NCI-H510A treated with DMSO at 0.1 percent for 48 hours (cell line): ENCODE data around the gene SAMD5.
"Not testable (repeated sequence)": the region's sequence is repeated elsewhere in the genome, so short reads cannot be mapped to it uniquely, and the experiment has no call there.

ENCODE experiments used
- DNase-seq: peaks from one replicate; lab custom pipeline; 2025; lab: John Stamatoyannopoulos, UW

Gene SAMD5

DNA sequence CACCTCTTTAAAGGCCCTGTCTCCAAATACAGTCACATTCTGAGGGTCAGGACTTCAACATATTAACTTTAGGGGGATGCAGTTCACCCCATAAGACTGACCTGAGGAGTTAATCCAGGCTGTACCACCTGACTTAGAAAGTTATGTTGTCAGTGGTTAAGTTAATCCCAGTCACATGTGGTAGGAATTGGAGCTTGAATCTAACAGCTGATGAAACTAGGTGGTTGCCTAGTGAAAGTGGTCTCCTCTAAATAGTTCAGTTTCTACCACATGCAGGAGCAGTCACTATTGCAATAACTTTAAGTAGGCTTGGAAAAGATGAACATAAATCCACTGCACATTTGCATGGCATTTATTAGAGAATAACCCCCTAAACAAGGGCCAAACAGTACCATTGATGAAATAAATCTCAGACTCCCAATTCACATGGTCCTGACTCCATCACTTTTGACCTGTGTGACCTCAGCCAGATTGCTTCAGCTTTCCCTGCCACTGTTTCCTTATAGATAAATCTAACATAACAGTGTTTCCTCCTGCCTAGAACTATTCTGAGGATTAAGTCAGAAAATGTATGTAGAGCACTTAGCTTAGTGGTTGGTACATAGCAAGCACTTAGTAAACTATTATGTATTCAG, 20.1 kb downstream of the SAMD5 start:
- no peak for DNase-seq

DNA sequence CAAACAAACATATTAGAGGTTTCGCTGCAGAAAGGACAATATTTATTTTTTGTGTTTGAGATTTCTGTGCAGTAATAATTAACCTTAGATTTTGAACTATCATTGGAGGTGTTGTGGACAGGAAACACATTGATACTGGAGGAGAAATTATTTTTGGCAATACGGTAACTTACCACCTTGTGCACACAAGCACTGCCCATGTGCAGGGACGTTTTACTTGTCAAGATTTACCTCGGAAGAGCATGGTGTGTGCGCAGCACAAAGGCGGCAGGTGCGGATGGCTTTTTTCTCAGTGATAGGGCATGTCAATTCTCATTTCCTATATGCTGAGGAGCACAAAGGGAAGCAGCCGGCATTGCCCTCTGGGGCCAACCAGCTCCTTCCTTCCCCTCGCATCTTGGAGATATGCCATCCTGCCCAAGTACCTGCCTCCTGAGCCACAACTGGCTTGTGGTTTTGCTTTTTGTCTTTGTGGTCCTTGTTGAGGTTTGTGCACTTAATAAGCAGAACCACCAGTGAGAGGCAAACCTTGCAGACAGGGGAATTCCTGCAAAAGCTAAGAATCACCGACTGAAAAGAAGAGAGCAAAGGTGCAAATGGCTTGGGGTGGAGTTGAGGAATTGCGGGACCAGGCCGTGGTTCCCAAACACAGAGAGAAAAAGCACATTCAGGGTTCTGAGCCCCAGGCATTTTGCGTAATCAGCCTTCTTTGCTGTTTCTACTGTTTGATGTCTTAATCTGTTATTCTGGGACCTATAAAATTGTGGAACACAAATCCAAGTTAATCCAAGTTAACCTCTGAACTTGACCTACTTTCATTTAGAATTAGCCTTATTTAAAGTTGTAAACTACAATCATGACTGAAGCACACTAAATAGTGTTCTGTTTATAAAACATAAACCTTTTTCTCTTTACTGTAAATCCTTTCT, 21.9 kb downstream of the SAMD5 start:
- DNase-seq: no peak

DNA sequence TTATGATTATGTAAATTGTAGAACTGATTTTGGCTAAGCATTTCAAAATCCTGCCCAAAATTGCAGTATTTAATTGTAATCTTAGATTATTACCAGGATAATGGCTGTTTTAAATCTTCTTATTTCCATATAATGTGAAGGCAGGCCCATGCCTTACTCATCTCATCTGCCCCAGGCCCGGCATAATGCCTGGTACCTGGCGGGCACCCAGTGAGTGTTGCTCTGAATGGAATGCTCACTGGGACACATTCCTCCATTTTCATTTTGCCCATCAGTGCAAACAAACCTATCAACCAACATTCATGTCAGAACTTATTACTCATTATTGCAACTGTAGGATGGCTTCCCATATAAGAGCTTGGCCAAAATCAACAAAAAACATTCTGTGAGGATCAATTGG, 22.8 kb downstream of the SAMD5 start:
- no peak for DNase-seq

DNA sequence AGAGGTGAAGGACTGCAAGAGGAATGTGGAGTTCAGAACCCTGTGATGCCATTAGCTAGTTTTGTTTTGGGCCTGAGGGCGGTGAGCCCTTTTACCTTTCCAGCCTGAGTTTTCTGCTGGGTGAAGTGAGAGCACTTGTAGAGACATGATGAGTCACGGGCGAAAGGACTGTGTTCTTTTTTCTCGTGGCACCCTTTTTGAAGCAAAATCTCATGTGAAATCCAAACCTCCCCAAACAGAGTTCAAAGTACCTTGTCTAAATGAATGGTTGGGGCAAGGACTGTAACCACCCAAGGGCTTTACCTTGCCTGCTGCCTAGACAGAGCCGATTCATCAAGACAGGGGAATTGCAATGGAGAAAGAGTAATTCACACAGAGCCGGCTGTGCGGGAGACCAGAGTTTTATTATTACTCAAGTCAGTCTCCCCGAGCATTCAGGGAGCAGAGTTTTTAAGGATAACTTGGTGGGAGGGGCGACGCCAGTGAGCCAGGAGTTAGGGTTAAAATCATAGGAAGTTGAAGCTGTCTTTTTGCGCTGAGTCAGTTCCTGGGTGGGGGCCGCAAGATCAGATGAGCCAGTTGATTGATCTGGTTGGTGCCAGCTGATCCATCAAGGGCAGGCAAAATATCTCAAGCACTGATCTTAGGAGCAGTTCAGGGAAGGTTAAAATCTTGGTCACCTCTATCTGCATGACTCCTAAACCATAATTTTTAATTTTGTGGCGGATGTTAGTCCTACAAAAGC, 25.8 kb downstream of the SAMD5 start:
- no peak for DNase-seq

DNA sequence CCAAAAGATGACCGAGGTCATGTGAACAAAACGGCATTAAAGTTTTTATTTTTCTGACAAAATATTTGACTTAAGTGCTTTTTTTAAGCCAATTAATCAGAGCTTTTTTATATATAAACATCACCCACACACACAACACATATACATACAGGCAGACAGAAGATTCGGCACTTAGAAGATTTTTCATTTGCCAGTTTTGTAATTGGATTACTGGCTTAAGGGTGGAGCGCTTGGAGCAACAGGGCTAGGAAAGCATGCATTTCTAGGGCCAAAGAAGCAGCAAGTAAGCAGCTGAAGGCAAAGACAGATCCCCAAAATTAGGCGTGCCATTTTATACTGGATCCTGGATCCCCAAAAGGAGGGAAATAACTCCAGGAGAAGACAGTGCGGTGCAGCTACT, 30.3 kb downstream of the SAMD5 start:
- DNase-seq: no peak

DNA sequence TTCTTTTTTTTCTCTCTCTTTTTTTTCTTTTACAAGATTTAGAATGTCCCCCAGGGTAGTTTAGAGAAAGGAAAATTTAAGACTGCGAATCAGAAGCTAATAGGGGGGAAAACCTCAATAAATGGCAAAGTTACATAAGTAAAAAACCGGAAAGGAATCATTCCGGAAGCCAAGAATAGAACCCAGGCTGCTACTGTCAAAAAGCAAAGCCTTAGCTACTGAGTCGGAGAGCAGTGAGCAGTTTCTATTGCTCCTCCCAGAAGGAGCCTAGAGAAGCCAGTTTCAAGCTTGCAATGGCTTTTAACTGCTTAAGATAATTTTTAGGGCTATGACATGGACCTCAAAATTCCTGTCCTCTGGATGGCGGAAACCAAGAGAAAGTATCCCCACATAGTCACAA, 31.6 kb downstream of the SAMD5 start:
- no peak for DNase-seq

DNA sequence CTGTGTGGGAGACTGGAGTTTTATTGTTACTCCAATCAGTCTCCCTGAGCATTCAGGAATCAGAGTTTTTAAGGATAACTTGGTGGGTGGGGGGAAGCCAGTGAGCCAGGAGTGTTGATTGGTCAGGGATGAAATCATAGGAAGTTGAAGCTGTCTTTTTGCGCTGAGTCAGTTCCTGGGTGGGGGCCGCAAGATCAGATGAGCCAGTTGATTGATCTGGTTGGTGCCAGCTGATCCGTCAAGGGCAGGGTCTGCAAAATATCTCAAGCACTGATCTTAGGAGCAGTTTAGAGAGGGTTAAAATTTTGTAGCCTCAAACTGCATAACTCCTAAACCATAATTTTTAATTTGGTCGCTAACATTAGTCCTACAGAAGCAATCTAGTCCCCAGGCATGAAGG, 33.9 kb downstream of the SAMD5 start:
- DNase-seq: not testable (repeated sequence)

DNA sequence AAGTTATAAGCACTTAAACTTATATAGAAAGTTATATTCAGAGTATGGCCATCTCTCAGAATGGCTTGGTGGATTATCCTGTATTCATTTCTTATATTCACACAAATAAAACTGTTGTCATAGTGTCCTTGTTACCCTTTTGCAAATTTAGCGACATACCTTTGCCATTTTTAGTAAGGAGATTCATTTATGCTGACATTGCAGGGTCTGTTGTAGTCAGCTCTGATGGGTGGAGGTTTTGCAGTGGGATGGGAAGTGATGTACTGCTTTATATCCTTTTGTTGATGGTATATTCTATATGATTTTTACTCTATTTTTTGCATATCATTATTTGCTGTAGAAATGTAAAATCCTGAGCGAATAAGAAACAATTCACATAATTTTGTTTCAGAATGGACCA, 35.9 kb downstream of the SAMD5 start:
- no peak for DNase-seq

DNA sequence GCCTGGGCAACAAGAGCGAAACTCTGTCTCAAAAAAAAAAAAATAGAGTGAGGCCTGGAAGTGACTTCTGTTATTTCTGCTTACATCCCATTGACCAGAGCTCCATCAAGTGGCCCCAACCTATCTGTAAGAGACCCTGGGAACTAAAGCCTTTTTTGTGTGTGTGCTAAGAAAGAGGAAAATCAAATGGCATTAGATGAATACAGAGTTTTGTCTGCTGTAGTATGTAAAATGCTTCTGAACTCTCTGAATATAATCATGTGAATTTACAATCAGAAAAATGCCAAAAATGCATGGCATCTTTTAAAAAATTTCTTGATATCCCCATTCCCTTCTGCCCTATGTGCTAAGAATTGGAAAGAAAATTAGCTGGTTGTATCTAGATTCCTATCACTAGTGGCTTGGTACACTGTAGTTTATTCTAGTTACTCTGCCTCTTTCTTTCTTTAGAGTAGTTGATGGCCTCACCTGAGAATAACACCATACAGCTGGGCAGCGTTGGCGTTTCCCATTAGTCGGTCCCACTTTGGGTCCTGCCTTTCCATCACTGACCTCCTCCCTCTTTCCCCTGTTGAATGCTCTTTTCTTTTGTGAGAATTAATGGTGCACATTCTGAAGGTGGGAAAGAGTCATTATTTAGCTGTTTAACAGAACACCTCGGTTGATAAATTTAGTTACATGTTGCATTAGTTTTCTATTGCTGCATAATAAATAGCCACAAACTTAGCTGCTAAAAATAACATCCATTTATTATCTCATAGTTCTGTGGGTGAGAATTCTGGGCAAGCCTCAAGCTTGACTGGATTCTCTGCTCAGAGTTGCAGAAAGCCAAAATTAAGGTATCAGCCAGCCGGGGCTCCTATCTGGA, 38.2 kb downstream of the SAMD5 start:
- no peak for DNase-seq

DNA sequence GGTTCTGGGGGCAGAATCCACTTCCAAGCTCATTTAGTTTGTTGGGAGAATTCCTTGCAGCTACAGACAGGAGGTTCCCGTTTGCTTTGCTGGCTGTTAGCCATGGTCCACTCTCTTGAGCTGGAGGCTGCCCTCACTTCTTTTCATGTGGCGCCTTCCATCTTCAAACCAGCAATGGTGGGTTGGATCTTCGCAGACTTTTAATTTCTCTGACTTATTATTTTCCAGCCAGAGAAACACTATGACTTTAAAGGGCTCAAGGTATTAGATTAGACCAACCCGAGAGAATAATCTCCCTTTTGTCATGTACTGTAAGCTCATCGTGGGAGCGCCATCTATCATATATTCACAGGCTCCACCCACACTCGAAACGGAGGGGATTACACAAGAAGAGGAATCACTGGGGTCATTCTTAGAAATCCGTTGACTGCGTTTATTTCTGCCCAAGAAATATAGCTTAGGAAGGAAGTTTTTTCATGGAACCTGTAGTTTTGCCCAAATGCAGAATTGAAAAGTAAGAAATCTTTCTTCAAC, 38.9 kb downstream of the SAMD5 start:
- no peak for DNase-seq

DNA sequence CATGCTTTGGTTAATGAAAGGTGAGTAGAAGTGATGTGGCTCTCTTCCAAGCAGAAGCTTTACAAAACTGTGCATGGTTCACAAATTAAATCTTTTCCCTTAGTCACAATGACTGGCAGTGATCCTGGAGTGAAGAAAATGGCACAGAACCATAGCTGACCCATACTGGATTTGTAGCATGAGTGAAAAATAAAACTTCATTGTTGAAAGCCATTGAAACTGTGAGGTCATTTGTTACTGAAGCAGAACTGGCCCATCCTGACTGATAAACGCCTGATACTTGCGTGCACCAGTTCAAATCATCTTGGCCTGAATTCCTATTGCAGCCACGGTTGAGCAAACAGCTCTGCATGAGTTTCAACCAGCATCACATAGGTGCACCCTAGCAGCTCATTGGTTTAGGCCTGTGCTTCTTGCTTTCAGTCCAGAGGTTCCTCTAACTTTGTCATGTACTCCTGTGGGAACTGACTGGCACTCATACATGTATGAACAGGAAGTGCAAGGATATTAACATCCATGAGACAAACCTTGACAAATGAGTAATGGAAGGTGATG, 40.5 kb downstream of the SAMD5 start:
- DNase-seq: no peak

DNA sequence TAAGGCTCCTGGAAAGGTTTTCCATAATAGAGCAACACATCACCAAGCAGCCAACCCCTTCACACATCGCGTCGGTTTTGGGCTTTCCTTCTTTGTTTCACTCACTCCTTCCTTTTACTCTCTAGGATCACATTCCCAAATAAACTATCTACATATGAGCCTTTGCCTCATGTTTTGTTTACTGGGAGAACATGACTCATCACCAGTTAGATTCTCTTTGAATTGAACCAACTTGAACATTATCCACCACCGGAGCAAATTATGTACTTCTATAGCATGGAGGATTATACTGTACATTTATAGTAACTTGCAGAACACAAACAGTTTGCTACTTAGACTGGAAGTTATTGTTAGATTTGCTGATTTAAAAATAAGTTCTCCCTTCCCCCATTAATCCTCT, 41.0 kb downstream of the SAMD5 start:
- no peak for DNase-seq

DNA sequence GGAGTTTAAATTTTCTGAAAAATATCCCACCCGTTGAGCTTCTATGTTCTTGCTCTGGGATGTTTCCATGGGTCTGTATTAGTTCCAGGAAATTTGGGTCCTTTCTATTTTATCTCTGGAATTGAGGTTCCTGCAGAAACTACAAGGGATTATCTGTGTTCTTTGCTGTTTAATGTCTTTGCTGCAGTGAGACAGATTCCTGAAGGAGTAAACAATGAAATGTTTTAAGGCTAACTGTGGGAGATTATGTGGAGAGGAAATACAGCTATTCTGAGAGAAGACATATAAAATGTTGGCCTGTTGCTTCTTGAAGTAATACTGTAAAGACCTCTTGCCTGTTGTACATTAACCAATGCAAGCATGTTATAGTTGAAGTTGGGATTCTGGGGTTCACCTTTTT, 43.5 kb downstream of the SAMD5 start:
- no peak for DNase-seq

DNA sequence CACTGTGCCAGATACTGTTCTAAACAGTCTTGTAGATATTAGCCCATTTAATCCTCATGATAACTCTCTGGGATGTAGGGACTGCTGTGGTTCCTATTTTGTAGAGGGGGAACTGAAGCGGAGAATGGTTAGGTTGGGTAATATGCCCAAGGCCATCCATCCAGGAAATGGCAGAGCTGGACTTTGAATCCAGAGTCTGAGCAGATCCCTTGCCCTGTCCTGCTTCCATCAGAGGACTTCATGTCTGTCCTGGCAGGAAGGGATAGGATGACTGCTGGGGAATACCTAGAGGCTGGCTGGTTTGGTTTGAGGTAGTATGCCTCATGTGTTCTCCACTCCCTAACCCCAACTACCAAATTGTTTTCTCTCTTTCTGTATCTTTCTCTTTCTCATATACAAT, 44.6 kb downstream of the SAMD5 start:
- DNase-seq: no peak

DNA sequence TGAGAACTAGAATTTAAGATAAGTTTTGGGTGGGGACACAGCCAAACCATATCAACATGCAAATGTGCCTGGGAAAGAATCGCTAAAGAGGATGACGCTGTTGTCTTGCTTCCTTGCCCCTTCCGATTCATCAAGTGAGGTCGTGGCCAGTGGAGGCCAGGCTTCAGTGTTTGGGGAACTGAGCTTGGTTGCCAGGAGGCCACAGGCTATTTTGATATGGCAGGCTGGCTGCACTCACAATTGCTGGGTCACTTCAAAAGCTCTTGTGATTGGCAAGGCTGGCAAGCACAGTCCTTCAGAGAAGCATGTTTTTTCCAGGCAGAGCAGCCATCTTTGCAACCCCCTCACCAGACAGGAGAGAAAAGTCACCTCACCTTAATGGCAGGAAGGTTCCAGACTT, 45.8 kb downstream of the SAMD5 start:
- DNase-seq: no peak

DNA sequence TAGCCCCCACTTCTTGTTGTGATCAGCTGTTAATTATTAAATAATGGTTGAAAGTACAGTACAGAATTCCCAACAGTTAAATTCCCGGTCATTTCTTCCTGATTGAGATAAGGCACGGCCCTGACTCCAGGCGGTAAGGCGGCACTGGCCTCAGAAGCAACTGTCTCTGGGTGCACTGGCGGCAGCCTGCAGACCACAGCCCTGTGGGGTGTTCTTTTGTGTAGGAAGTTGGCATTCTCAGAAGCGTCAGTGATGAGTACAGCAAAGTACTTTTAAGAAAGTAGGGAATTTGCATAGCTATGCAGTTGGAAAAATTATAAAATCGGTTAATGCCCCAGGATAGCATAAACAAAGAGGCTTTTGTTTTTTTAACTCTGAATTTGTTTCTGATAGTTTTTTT, 50.5 kb downstream of the SAMD5 start:
- DNase-seq: no peak

DNA sequence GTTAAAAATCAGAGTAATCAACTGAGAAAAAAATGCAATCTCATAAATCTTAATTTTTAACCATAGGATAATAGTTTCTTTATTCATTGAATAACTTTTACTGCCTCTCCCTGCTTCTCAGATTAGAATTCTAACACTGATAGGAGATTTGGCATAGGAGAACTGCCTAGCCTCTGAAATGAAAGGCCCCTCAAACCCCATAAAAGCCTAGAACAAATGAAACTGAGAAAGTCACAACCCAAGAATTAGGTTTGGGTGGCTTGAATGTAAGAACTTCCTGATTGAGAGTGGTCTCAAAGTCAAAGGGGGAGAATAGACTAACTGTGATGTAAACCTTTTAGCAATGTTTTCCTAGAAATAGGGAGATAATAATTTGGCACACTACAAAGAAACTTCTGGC, 52.2 kb downstream of the SAMD5 start:
- DNase-seq: no peak

DNA sequence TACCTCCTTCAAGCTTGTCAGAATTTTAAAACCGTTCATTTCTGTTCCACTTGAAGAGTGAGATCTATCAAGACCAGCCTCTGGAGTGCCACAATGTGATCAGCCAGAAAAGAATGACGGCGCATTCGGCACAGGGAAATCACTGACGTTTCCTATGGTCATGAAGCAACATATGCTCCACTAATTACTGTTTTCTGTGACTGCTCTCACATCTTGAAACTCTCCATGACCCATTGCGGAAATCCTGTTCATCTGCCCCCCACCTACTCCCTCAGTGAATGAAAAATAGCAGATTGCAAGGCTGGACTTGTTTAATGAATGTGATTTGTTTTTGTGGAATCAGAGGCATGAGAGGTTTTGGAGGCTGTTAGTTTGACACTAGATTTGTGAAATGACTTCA, 53.2 kb downstream of the SAMD5 start:
- no peak for DNase-seq

DNA sequence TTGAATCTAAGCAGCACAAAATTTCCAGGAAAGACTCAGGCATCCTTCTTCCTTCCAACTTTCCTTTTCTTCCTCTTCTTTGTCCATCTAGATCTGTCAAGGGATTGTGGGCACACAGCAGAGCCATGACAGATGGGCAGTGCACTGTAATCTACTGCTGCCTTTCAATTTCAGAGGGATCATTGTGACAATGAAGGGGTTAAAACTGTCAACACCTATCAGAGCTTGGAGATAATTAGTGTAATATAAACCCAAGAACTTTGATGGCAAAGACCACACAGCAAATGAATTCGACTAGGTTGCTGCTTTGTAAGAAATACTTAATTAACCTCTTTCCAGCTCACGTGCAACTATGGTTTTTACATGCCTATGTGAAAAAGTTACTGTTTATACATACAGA, 55.0 kb downstream of the SAMD5 start:
- no peak for DNase-seq

DNA sequence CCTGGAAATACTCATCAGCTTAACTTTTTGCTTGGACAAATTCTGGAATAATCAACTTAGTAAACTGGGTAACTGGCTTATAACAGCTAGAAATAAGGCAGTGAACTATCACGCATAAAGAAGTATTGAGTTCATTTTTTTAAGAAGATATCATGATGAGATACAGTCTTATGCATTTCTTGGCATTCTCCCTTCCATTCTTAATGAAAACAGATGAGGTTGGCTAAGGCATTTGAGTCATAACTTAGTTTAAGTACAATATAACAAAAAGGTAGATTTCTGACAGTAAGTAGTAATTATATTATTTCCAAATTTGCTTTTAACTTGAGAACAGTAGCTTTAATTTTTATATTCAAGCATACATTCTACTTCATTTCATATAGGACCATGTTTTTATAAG, 56.1 kb downstream of the SAMD5 start:
- DNase-seq: no peak

DNA sequence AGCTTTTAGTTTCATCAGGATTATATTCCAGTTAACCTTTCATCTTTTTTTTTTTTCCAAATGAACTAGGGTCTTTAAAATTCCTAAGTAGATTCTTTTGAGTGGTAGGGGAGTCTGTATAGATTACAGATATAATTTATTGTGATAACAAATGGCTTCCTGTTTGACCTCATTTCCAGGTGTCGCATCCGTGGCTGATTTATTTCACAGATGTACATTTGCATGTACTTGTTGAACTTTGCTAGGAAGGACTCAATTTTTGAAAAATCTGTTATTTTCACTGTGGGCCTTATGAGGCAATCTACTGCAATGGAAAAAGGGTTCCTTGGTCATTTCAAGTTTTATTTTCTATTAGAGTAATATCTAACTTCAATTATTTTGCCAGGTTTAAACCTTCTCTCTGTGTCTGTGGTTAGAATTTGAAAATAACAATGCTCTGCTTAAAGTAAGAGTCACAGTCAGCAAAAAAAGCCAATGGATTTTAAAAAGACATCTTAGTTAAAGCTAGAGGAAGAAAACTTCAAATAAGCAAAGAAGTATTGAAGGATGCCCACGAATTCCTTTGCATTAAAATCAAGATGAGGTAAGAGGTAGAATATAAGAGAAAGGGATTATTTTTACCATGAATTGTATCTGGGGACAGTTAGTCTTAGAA, 57.9 kb downstream of the SAMD5 start:
- DNase-seq: no peak
